22Rv1 (cell line): Measurements from ENCODE around the gene PAK5.

Experiments used
- H3K27ac ChIP-seq: fragments of 450-650 bp; 2 replicates; pipeline ENCODE4 v1.5.1; 2017
- ZFX ChIP-seq: fragments of 450-650 bp; IDR thresholded peaks from 2 replicates; pipeline ENCODE4 v1.6.1; 2017; ENCODE audit warnings: antibody characterized with exemption, borderline replicate concordance
- TF ChIP-seq, protein P1 (sequence below): fragments of 450-650 bp; IDR thresholded peaks from 2 replicates; pipeline ENCODE4 v1.5.1; 2017; ENCODE audit warnings: mild to moderate bottlenecking

PAK5 gene

GRCh38 chr20:9637889-9638288, 201.0 kb downstream of the PAK5 start:
- TF ChIP-seq, protein P1, sequence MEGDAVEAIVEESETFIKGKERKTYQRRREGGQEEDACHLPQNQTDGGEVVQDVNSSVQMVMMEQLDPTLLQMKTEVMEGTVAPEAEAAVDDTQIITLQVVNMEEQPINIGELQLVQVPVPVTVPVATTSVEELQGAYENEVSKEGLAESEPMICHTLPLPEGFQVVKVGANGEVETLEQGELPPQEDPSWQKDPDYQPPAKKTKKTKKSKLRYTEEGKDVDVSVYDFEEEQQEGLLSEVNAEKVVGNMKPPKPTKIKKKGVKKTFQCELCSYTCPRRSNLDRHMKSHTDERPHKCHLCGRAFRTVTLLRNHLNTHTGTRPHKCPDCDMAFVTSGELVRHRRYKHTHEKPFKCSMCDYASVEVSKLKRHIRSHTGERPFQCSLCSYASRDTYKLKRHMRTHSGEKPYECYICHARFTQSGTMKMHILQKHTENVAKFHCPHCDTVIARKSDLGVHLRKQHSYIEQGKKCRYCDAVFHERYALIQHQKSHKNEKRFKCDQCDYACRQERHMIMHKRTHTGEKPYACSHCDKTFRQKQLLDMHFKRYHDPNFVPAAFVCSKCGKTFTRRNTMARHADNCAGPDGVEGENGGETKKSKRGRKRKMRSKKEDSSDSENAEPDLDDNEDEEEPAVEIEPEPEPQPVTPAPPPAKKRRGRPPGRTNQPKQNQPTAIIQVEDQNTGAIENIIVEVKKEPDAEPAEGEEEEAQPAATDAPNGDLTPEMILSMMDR: no peak
- TF ChIP-seq ZFX: no peak
- no peak overlapping the region for H3K27ac ChIP-seq

DNA sequence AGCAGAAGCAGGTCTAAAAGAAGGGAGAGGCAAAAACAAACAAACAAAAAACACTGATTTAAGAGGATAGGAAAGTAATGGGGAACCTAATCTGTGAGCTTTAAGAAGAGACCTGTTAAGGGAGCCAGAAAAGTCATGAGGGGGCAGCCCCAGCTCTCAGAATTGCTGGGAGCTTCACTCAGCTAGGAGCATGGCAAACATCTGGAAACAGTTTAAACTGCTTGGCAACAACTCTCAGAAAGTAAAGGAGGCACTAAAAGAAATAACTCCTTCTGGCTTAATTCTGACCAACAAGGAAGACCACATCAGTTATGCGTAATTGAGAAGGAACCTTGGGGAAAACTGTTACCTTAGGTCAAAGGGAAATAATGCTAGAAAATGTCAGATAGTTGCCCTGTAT, 203.1 kb downstream of the PAK5 start:
- no peak overlapping the region for H3K27ac ChIP-seq
- TF ChIP-seq ZFX: no peak
- TF ChIP-seq, protein P1: no peak

- TF ChIP-seq, protein P1: no peak
- TF ChIP-seq ZFX: no peak
- no peak overlapping the region for H3K27ac ChIP-seq
Measured at GRCh38 chr20:9634327-9634726, 204.5 kb downstream of the PAK5 start.

DNA sequence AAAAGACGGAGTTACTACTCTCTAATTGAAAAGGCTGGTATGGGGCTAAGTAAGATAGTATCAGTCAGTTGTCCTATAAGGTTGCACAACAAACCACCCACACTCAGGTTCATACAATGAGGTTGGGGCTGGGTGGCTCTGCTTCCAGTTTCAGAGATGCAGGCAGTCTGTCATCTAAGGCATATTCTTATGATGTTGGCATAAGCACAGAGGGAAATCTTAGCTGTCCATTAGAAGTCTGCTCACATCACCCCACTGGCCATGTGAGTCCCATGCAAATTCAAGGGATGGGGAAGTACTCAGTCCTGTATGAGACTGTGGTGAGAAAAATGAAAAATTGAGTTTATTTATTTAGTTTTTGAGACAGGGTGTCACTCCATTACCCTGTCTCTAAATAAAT, 205.9 kb downstream of the PAK5 start:
- TF ChIP-seq ZFX: no peak
- TF ChIP-seq, protein P1: no peak
- H3K27ac ChIP-seq: no peak overlapping the region

GRCh38 chr20:9632265-9632664, 206.6 kb downstream of the PAK5 start:
- no peak overlapping the region for H3K27ac ChIP-seq
- TF ChIP-seq ZFX: no peak
- TF ChIP-seq, protein P1: no peak

GRCh38 chr20:9630554-9630953, 208.3 kb downstream of the PAK5 start:
- no peak overlapping the region for H3K27ac ChIP-seq
- TF ChIP-seq, protein P1: no peak
- no peak for TF ChIP-seq ZFX

DNA sequence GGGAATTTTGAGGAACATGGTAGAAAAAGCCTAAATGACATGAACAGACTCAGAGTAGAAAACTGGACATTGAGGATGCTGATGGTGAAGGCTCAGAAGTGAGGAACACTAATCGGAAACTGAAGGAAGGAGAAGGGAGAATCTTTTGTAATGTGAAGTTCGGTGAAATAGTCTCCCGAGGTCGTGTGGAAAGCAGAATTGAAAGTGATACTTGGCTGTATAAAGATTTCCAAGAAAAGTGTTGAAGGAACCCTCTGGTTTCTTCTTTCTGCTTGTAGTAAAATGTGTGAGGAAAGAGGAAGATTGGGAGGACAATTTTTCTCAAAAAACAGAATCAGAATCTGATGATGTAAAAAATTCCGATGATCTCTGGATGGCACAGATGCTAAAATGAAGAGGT, 209.0 kb downstream of the PAK5 start:
- H3K27ac ChIP-seq: no peak overlapping the region
- TF ChIP-seq, protein P1: no peak
- TF ChIP-seq ZFX: no peak
